Measurements from ENCODE around the gene SDSL. TPM values are rescaled to one million over a fixed set of nuclear protein-coding genes. Genes with fewer than 3 reads are reported as not detected.

Gene SDSL
- total and polyA plus RNA-seq, 2 experiments from 2014 or later, result not detected

- Histone ChIP-seq H3K27me3 (ENCODE audit: insufficient read depth) (no peaks in the 10 kb centered on the region), H3F3A (replicated peaks; ENCODE audit: low read depth) (no peaks in the 10 kb centered on the region), H3K4me1 (ENCODE audit: insufficient read depth) (peaks cover 17% of the 10 kb centered on the region), H3K27ac (ENCODE audit: low read depth) (no peak overlapping the region), H3K9me2 (ENCODE audit: insufficient read depth) (no peaks in the 10 kb centered on the region), H3K4me3 (no peak overlapping the region), H3K4me2 (no peak overlapping the region), H2AFZ (no peak overlapping the region), H4K20me1 (replicated peaks; ENCODE audit: insufficient read depth) (no peaks in the 10 kb centered on the region), H3K79me2 (replicated peaks; ENCODE audit: insufficient read depth) (no peaks in the 10 kb centered on the region), H3K36me3 (ENCODE audit: insufficient read depth) (no peaks in the 10 kb centered on the region)
- H3K27me3 Mint-ChIP-seq (ENCODE audit: insufficient read depth, low read depth, poor library complexity), result peaks cover 5% of the 10 kb centered on the region
- H3K27ac Mint-ChIP-seq, result no peak overlapping the region
- no peaks in the 10 kb centered on the region for H3K36me3 Mint-ChIP-seq (ENCODE audit: low read depth)
- H3K4me1 Mint-ChIP-seq, result peaks cover 15% of the 10 kb centered on the region
- TF ChIP-seq POLR2AphosphoS5 (IDR thresholded peaks at IDR 0.05; ENCODE audit: low read depth) (no peak), ZNF114 (CRISPR knock-in tag; IDR thresholded peaks at IDR 0.05) (no peak), ETS1 (IDR thresholded peaks at IDR 0.05) (no peak), CREB1 (CRISPR knock-in tag; IDR thresholded peaks at IDR 0.05; ENCODE audit: low read depth) (no peak), CTCF (conservative IDR thresholded peaks at IDR 0.05; ENCODE audit: low read depth in 2 of 2) (no peak), ZNF462 (CRISPR knock-in tag; IDR thresholded peaks at IDR 0.05) (no peak), ZNF331 (CRISPR knock-in tag; IDR thresholded peaks at IDR 0.05; ENCODE audit: low read depth) (no peak), EZH2phosphoT487 (IDR thresholded peaks at IDR 0.05; ENCODE audit: unreplicated experiment) (no peak), NANOG (IDR thresholded peaks at IDR 0.05; ENCODE audit: borderline replicate concordance) (no peak), STAT1 (IDR thresholded peaks at IDR 0.05; ENCODE audit: unreplicated experiment) (no peak), EZH2 (IDR thresholded peaks at IDR 0.05; ENCODE audit: low read depth, unreplicated experiment) (no peak), JUNB (IDR thresholded peaks at IDR 0.05; ENCODE audit: unreplicated experiment) (no peak), REST (IDR thresholded peaks at IDR 0.05; ENCODE audit: unreplicated experiment) (no peak)
- H3K9me3 Mint-ChIP-seq, result no peaks in the 10 kb centered on the region
- H3K4me3 Mint-ChIP-seq, result no peak overlapping the region
- DNase-seq (ENCODE audit: low spot score), result no peak
- ATAC-seq, result no peak
These were observed 12.6 kb upstream of the SDSL start for GRCh38 chr12:113409462-113410124.

Data from GM23338 (cell line).